HepG2 (cell line): Measurements from ENCODE around the gene CPT1B. TPM values are rescaled to one million over a fixed set of nuclear protein-coding genes. Genes with fewer than 3 reads are reported as not detected.

Source experiments
- ESRRA ChIP-seq: sonication (generic); formaldehyde crosslinking; IDR thresholded peaks from 2 replicates; pipeline ENCODE4 v1.5.1; 2020; ENCODE audit warnings: mild to moderate bottlenecking, low read depth, missing genetic modification reagents
- FOSL1 ChIP-seq: sonication (generic); formaldehyde crosslinking; IDR thresholded peaks from 2 replicates; pipeline ENCODE4 v1.9.0; 2021; ENCODE audit warnings: missing genetic modification reagents, borderline replicate concordance
- NFE2L2 ChIP-seq: fragments of 150-350 bp; IDR thresholded peaks from 2 replicates; pipeline ENCODE4 v1.6.1; 2014; ENCODE audit warnings: low read length
- NPAS2 ChIP-seq: sonication (generic); formaldehyde crosslinking; IDR thresholded peaks from 2 replicates; pipeline ENCODE4 v1.8.0; 2022; ENCODE audit warnings: mild to moderate bottlenecking, missing genetic modification reagents, borderline replicate concordance
- PAWR ChIP-seq: sonication (generic); formaldehyde crosslinking; IDR thresholded peaks from 2 replicates; pipeline ENCODE4 v1.4.0; 2020; ENCODE audit warnings: missing genetic modification reagents, mild to moderate bottlenecking, borderline replicate concordance
- PCBP1 ChIP-seq: fragments of 200-400 bp; formaldehyde crosslinking; IDR thresholded peaks from 2 replicates; pipeline ENCODE4 v1.6.1; 2017; ENCODE audit warnings: mild to moderate bottlenecking, low read depth, low read length, borderline replicate concordance
- RFX5 ChIP-seq: IDR thresholded peaks from 2 replicates; pipeline ENCODE4 v1.6.1; 2011; ENCODE audit warnings: low read depth, low read length, improper control_type of control experiment
- WIZ ChIP-seq: sonication (generic); formaldehyde crosslinking; IDR thresholded peaks from 2 replicates; pipeline ENCODE4 v1.5.1; 2020; ENCODE audit warnings: mild to moderate bottlenecking, missing genetic modification reagents
- ZFYVE20 ChIP-seq: sonication (generic); formaldehyde crosslinking; IDR thresholded peaks from 2 replicates; pipeline ENCODE4 v1.8.0; 2023; ENCODE audit warnings: low read depth, mild to moderate bottlenecking, moderate library complexity, missing genetic modification reagents, borderline replicate concordance
- ZNF263 ChIP-seq: sonication (generic); formaldehyde crosslinking; IDR thresholded peaks from 2 replicates; pipeline ENCODE4 v1.4.0; 2020; ENCODE audit warnings: missing genetic modification reagents
- ZNF274 ChIP-seq: sonication (generic); formaldehyde crosslinking; IDR thresholded peaks from 2 replicates; pipeline ENCODE4 v1.5.1; 2020; ENCODE audit warnings: mild to moderate bottlenecking, missing genetic modification reagents
- ZNF615 ChIP-seq: sonication (generic); formaldehyde crosslinking; IDR thresholded peaks from 2 replicates; pipeline ENCODE4 v1.5.0; 2020; ENCODE audit warnings: mild to moderate bottlenecking, missing genetic modification reagents, borderline replicate concordance
- polyA plus RNA-seq, 8 experiments: library from polyadenylated mRNA; depleted of rRNA in 3 of 8; stranded (reverse) in 7 of 8; unstranded in 1 of 8; fragments of >200 nt; fragmentation: Illumina TruSeq in 4 of 8; extraction: Trizol in 4 of 8; gene quantifications; 2 replicates each; pipeline versions ENCODE4 v1.2.1 to v1.2.3, GENCODE V29; 2011 to 2016; ENCODE audit warnings: low read depth in 4 of 8, missing spikeins in 1 of 8, mixed read lengths in 1 of 8; ENCODE audit not compliant: insufficient read depth in 1 of 8
- total RNA-seq, 5 experiments: library from RNA; depleted of rRNA; stranded (reverse); fragments of >200 nt; fragmentation: Illumina TruSeq; extraction: Trizol; gene quantifications; 2 replicates each; pipeline ENCODE4 v1.2.3, GENCODE V29; 2016; ENCODE audit warnings: low read depth in 1 of 5
- TF ChIP-seq, protein P1 (sequence below): sonication (generic); formaldehyde crosslinking; IDR thresholded peaks from 2 replicates; pipeline ENCODE4 v1.9.0; 2021; ENCODE audit warnings: missing genetic modification reagents, borderline replicate concordance
- TF ChIP-seq, protein P2 (sequence below): sonication (generic); formaldehyde crosslinking; IDR thresholded peaks from 2 replicates; pipeline ENCODE4 v1.9.0; 2021; ENCODE audit warnings: missing genetic modification reagents, mild to moderate bottlenecking, borderline replicate concordance
- TF ChIP-seq, protein P3 (sequence below): sonication (generic); formaldehyde crosslinking; IDR thresholded peaks from 2 replicates; pipeline ENCODE4 v1.5.0; 2020; ENCODE audit warnings: missing genetic modification reagents
- TF ChIP-seq, protein P4 (sequence below): IDR thresholded peaks from 2 replicates; pipeline ENCODE4 v1.6.1; 2012; ENCODE audit warnings: low read length, improper control_type of control experiment
- TF ChIP-seq, protein P5 (sequence below): sonication (generic); formaldehyde crosslinking; conservative IDR thresholded peaks from 2 replicates; pipeline ENCODE4 v1.8.0; 2022; ENCODE audit warnings: low read depth, missing genetic modification reagents

CPT1B gene
- total and polyA plus RNA-seq, 2 of the 13 experiments (the other 11 are each of a cell fraction or from before 2014, with no cell fraction given): 9.2 to 19.5 TPM

DNA sequence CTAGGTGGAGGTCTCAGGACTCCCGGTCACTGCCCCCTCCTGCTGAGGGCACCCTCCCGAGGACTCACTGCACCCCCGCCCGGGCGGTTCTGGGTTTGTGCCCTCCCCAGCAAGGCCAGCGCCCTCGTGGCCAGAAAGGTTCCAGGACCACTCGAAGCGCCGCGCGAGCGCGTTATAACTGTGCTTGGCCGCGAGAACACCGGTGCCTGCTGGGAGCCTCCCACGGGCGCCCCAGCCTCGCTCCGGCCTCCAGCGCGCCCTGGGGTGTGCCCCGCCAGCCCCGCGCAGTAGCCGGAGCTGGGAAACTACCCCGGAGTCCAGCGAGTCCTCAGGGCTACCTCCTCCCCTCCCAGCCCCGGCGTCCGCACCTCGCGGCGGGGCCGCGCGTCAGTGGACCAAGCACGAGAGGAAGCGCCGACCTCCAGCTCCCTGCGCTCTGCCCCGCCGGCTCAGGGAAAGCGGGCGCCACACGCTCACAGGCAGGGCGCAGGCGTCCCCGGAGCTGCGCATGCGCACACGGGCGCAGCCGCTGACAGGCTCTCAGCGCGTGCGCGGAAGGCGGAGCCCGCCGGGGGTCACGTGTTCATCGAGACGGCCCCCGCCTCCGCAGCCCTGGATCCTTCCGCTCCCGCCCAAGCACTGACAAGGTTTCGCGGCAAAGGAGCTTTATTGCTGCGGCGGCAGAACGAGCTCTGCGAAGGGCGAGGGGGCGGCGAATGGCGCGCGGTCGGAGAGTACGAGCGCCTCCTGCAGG lies 52.9 kb downstream of the CPT1B start, which contains the start of gene SCO2 (continued):
- TF ChIP-seq, protein P1, sequence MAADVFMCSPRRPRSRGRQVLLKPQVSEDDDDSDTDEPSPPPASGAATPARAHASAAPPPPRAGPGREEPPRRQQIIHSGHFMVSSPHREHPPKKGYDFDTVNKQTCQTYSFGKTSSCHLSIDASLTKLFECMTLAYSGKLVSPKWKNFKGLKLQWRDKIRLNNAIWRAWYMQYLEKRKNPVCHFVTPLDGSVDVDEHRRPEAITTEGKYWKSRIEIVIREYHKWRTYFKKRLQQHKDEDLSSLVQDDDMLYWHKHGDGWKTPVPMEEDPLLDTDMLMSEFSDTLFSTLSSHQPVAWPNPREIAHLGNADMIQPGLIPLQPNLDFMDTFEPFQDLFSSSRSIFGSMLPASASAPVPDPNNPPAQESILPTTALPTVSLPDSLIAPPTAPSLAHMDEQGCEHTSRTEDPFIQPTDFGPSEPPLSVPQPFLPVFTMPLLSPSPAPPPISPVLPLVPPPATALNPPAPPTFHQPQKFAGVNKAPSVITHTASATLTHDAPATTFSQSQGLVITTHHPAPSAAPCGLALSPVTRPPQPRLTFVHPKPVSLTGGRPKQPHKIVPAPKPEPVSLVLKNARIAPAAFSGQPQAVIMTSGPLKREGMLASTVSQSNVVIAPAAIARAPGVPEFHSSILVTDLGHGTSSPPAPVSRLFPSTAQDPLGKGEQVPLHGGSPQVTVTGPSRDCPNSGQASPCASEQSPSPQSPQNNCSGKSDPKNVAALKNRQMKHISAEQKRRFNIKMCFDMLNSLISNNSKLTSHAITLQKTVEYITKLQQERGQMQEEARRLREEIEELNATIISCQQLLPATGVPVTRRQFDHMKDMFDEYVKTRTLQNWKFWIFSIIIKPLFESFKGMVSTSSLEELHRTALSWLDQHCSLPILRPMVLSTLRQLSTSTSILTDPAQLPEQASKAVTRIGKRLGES (CRISPR knock-in tag): no peak
- no peak for TF ChIP-seq PAWR (CRISPR knock-in tag)
- peak; percentile 62; the same call in 1 of the 2 replicates for TF ChIP-seq WIZ (CRISPR knock-in tag)
- no peak for TF ChIP-seq FOSL1 (CRISPR knock-in tag)
- TF ChIP-seq ZNF274 (CRISPR knock-in tag): peak; percentile 84
- TF ChIP-seq, protein P2, sequence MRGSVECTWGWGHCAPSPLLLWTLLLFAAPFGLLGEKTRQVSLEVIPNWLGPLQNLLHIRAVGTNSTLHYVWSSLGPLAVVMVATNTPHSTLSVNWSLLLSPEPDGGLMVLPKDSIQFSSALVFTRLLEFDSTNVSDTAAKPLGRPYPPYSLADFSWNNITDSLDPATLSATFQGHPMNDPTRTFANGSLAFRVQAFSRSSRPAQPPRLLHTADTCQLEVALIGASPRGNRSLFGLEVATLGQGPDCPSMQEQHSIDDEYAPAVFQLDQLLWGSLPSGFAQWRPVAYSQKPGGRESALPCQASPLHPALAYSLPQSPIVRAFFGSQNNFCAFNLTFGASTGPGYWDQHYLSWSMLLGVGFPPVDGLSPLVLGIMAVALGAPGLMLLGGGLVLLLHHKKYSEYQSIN (CRISPR knock-in tag): no peak
- TF ChIP-seq NFE2L2: no peak
- no peak for TF ChIP-seq NPAS2
- no peak for TF ChIP-seq RFX5
- TF ChIP-seq, protein P3, sequence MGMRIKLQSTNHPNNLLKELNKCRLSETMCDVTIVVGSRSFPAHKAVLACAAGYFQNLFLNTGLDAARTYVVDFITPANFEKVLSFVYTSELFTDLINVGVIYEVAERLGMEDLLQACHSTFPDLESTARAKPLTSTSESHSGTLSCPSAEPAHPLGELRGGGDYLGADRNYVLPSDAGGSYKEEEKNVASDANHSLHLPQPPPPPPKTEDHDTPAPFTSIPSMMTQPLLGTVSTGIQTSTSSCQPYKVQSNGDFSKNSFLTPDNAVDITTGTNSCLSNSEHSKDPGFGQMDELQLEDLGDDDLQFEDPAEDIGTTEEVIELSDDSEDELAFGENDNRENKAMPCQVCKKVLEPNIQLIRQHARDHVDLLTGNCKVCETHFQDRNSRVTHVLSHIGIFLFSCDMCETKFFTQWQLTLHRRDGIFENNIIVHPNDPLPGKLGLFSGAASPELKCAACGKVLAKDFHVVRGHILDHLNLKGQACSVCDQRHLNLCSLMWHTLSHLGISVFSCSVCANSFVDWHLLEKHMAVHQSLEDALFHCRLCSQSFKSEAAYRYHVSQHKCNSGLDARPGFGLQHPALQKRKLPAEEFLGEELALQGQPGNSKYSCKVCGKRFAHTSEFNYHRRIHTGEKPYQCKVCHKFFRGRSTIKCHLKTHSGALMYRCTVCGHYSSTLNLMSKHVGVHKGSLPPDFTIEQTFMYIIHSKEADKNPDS (CRISPR knock-in tag): 0 out of 2 replicates have a peak, but pooled peaks have one; percentile 43
- TF ChIP-seq ESRRA (CRISPR knock-in tag): peak; percentile 49; the same call in 1 of the 2 replicates
- no peak; the same call in 1 of the 2 replicates for TF ChIP-seq ZNF263
- no peak for TF ChIP-seq ZFYVE20 (CRISPR knock-in tag)
- TF ChIP-seq, protein P4, sequence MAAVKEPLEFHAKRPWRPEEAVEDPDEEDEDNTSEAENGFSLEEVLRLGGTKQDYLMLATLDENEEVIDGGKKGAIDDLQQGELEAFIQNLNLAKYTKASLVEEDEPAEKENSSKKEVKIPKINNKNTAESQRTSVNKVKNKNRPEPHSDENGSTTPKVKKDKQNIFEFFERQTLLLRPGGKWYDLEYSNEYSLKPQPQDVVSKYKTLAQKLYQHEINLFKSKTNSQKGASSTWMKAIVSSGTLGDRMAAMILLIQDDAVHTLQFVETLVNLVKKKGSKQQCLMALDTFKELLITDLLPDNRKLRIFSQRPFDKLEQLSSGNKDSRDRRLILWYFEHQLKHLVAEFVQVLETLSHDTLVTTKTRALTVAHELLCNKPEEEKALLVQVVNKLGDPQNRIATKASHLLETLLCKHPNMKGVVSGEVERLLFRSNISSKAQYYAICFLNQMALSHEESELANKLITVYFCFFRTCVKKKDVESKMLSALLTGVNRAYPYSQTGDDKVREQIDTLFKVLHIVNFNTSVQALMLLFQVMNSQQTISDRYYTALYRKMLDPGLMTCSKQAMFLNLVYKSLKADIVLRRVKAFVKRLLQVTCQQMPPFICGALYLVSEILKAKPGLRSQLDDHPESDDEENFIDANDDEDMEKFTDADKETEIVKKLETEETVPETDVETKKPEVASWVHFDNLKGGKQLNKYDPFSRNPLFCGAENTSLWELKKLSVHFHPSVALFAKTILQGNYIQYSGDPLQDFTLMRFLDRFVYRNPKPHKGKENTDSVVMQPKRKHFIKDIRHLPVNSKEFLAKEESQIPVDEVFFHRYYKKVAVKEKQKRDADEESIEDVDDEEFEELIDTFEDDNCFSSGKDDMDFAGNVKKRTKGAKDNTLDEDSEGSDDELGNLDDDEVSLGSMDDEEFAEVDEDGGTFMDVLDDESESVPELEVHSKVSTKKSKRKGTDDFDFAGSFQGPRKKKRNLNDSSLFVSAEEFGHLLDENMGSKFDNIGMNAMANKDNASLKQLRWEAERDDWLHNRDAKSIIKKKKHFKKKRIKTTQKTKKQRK: no peak
- TF ChIP-seq, protein P5, sequence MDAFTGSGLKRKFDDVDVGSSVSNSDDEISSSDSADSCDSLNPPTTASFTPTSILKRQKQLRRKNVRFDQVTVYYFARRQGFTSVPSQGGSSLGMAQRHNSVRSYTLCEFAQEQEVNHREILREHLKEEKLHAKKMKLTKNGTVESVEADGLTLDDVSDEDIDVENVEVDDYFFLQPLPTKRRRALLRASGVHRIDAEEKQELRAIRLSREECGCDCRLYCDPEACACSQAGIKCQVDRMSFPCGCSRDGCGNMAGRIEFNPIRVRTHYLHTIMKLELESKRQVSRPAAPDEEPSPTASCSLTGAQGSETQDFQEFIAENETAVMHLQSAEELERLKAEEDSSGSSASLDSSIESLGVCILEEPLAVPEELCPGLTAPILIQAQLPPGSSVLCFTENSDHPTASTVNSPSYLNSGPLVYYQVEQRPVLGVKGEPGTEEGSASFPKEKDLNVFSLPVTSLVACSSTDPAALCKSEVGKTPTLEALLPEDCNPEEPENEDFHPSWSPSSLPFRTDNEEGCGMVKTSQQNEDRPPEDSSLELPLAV (CRISPR knock-in tag): no peak
- TF ChIP-seq PCBP1: peak; percentile 37; the same call in 1 of the 2 replicates
- TF ChIP-seq ZNF615 (CRISPR knock-in tag): no peak
